B cell (primary cell): ENCODE data around the gene MORC4. TPM values are rescaled to one million over a fixed set of nuclear protein-coding genes. Genes with fewer than 3 reads are reported as not detected.

Experiments used
- ATAC-seq: fragments of 200-7000 bp; cut with Tn5 transposase; one replicate; pipeline ENCODE4 v1.10.0; 2021; ENCODE audit warnings: low read depth, mild to moderate bottlenecking, moderate number of reproducible peaks, moderate library complexity
- CTCF ChIA-PET: fragments of 350-600 bp; sonication (Branson Sonifier 250); formaldehyde crosslinking; loops from one replicate; lab custom pipeline; 2021; ENCODE audit warnings: antibody characterized with exemption, inconsistent platforms; lab: Charles Lee
- POLR2A ChIA-PET: fragments of 350-600 bp; sonication (Branson Sonifier 250); formaldehyde crosslinking; loops from one replicate; lab custom pipeline; 2021; ENCODE audit warnings: antibody characterized with exemption; lab: Charles Lee
- DNase-seq: peaks from one replicate; pipeline ENCODE4 v3.0.0; 2013
- H2AFZ ChIP-seq: 2 replicates; pipeline ENCODE4 v1.6.1; 2012; ENCODE audit warnings: mild to moderate bottlenecking, low read depth, low read length; ENCODE audit not compliant: insufficient read depth, poor library complexity, severe bottlenecking
- H3K27ac ChIP-seq, 2 donors: 1 replicate in 1 of 2; 2 replicates in 1 of 2; pipeline ENCODE4 v1.5.1; 2012 to 2013; ENCODE audit warnings: low read length in 2 of 2, mild to moderate bottlenecking in 2 of 2, moderate library complexity in 1 of 2
- H3K27me3 ChIP-seq, 4 experiments: fragments of 200-600 bp in 1 of 4; sonication (generic) in 1 of 4; replicated peaks in 1 of 4; 1 replicate in 2 of 4; 2 replicates in 2 of 4; pipeline versions ENCODE4 v1.6.1 to v1.7.0; 2013 to 2016; ENCODE audit warnings: low read length in 3 of 4, mild to moderate bottlenecking in 2 of 4, mixed read lengths in 1 of 4, moderate library complexity in 1 of 4; ENCODE audit not compliant: insufficient read depth in 4 of 4, control insufficient read depth in 3 of 4; ENCODE audit errors: control extremely low read depth in 1 of 4
- H3K36me3 ChIP-seq, 2 experiments: replicated peaks in 1 of 2; 1 replicate in 1 of 2; 2 replicates in 1 of 2; pipeline versions ENCODE4 v1.6.1 to v1.7.1; 2013; ENCODE audit warnings: low read length in 1 of 2; ENCODE audit not compliant: insufficient read depth in 2 of 2, control insufficient read depth in 1 of 2; ENCODE audit errors: control extremely low read depth in 1 of 2, extremely low read depth in 1 of 2
- H3K4me1 ChIP-seq, 2 donors: fragments of 200-600 bp in 1 of 2; sonication (generic) in 1 of 2; 1 replicate in 1 of 2; 2 replicates in 1 of 2; pipeline versions ENCODE4 v1.5.1 to v1.6.1; 2013 to 2017; ENCODE audit warnings: low read length in 2 of 2; ENCODE audit not compliant: control insufficient read depth in 2 of 2, insufficient read depth in 2 of 2
- H3K4me2 ChIP-seq: replicated peaks from 2 replicates; pipeline ENCODE3; 2012; ENCODE audit warnings: mild to moderate bottlenecking, low read depth, low read length; ENCODE audit not compliant: poor library complexity, severe bottlenecking
- H3K4me3 ChIP-seq, 5 experiments: fragments of 200-600 bp in 1 of 5; sonication (generic) in 1 of 5; 1 replicate in 3 of 5; 2 replicates in 2 of 5; pipeline versions ENCODE4 v1.5.1 to v1.7.0; 2011 to 2016; ENCODE audit warnings: low read length in 4 of 5, mild to moderate bottlenecking in 4 of 5, low read depth in 2 of 5, control low read depth in 1 of 5, moderate library complexity in 1 of 5; ENCODE audit not compliant: insufficient read depth in 1 of 5; ENCODE audit errors: control extremely low read depth in 1 of 5, extremely low read depth in 1 of 5
- H3K79me2 ChIP-seq: fragments of 200-600 bp; sonication (generic); one replicate; pipeline ENCODE4 v1.6.0; 2016; ENCODE audit warnings: low read length; ENCODE audit not compliant: control insufficient read depth, insufficient read depth
- H3K9ac ChIP-seq: fragments of 200-600 bp; sonication (generic); 2 replicates; pipeline ENCODE4 v1.6.1; 2017; ENCODE audit warnings: mild to moderate bottlenecking, low read length, moderate library complexity
- H3K9me3 ChIP-seq, 3 donors: one replicate each; pipeline versions ENCODE4 v1.6.1 to v1.7.1; 2013; ENCODE audit warnings: low read length in 2 of 3; ENCODE audit not compliant: control insufficient read depth in 2 of 3, insufficient read depth in 1 of 3; ENCODE audit errors: control extremely low read depth in 1 of 3
- H4K20me1 ChIP-seq: 2 replicates; pipeline ENCODE4 v1.6.0; 2012; ENCODE audit warnings: mild to moderate bottlenecking, low read length; ENCODE audit not compliant: insufficient read depth, control insufficient read depth, poor library complexity, severe bottlenecking
- H3K27ac Mint-ChIP-seq: one replicate; pipeline ENCODE4 v1.8.0; 2021; ENCODE audit warnings: mixed read lengths
- H3K27me3 Mint-ChIP-seq: one replicate; pipeline ENCODE4 v1.8.0; 2021; ENCODE audit warnings: mixed read lengths
- H3K4me1 Mint-ChIP-seq: one replicate; pipeline ENCODE4 v1.8.0; 2021; ENCODE audit warnings: mixed read lengths
- H3K4me3 Mint-ChIP-seq: one replicate; pipeline ENCODE4 v1.8.0; 2021; ENCODE audit warnings: mixed read lengths
- H3K9me3 Mint-ChIP-seq: one replicate; pipeline ENCODE4 v1.8.0; 2022; ENCODE audit warnings: mixed read lengths; ENCODE audit not compliant: insufficient read depth
- CTCF ChIP-seq: fragments of 200-600 bp; IDR thresholded peaks from one replicate; pipeline ENCODE4 v1.8.0; 2022; ENCODE audit warnings: antibody characterized with exemption, mild to moderate bottlenecking
- EZH2 ChIP-seq: IDR thresholded peaks from 2 replicates; pipeline ENCODE4 v1.6.1; 2012; ENCODE audit warnings: borderline replicate concordance, low read depth, mild to moderate bottlenecking, moderate library complexity, low read length; ENCODE audit not compliant: insufficient read depth, poor library complexity, severe bottlenecking
- WGBS: methylation state at CpG from one replicate; pipeline ENCODE4 v1.1.5; 2013; ENCODE audit warnings: missing lambda C conversion rate; ENCODE audit not compliant: insufficient coverage; 5-methylcytosine and 5-hydroxymethylcytosine counted together
- intact Hi-C: fragments of 100-400 bp; cut with micrococcal nuclease; formaldehyde crosslinking; loops from one replicate; pipeline ENCODE4 v1.10.0; 2022
- polyA plus RNA-seq: library from polyadenylated mRNA; depleted of rRNA; stranded (reverse); fragments of >200 nt; gene quantifications from 2 replicates; pipeline ENCODE4 v1.2.3, GENCODE V29; 2012
- total RNA-seq, 2 donors: library from RNA; stranded (reverse); fragments of 120-200 nt in 1 of 2; gene quantifications; 1 replicate in 1 of 2; 2 replicates in 1 of 2; pipeline versions ENCODE4 v1.2.3 to v1.2.4, GENCODE V29; 2013 to 2022

MORC4 gene
- total and polyA plus RNA-seq, 2 donors (not counting 1 experiment from before 2014, with no cell fraction given): 1.1 to 6.3 TPM

DNA sequence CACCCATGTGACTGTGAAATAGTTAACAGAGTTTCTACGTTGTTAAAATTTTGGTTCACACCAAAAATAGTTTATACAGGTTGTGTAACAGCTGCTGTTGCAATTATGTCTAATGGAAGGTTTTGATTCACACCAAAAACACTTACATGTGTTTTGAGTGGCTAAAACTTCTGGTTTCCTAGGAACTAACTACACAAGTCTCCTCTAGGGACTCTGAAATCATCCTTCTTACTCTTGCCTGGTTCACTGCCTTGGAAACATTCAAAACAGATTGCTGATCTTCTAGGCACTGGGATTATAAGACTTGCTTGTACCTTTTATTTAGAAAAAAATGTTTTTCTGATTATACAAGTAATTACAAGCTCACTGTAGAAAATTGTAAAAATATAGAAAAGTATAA, 14.9 kb upstream of the MORC4 start:
- Histone ChIP-seq H3K4me1 (no peaks in the 10 kb centered on the region), H3K9ac (no peak overlapping the region), H4K20me1 (no peaks in the 10 kb centered on the region), H3K9me3 (no peaks in the 10 kb centered on the region), H3K27ac (no peak overlapping the region), H3K36me3 (no peaks in the 10 kb centered on the region), H3K4me3 (no peak overlapping the region), H2AFZ (no peak overlapping the region), H3K4me2 (no peak overlapping the region), H3K27me3 (no peaks in the 10 kb centered on the region), H3K79me2 (no peaks in the 10 kb centered on the region)
- DNase-seq (no peak), ATAC-seq (no peak)
- CTCF ChIA-PET: interaction anchor here (1.1 kb wide), 1 partner anchor 12 kb away, joined by 3 read pairs; no protein-coding TSS in a partner anchor
- Mint-ChIP-seq H3K27me3 (no peaks in the 10 kb centered on the region), H3K9me3 (no peaks in the 10 kb centered on the region), H3K4me3 (no peak overlapping the region), H3K27ac (no peak overlapping the region), H3K4me1 (no peaks in the 10 kb centered on the region)
- intact Hi-C loops: no loop called here
- POLR2A ChIA-PET: no interaction called here
- TF ChIP-seq CTCF (no peak), EZH2 (no peak)
- WGBS: no CpG with 5 or more reads among the region's 1 CpG

- TF ChIP-seq CTCF (no peak), EZH2 (no peak)
- H2AFZ ChIP-seq: no peak overlapping the region
- DNase-seq (no peak), ATAC-seq (no peak)
- no peaks in the 10 kb centered on the region for H3K4me1 ChIP-seq
- no peak overlapping the region for H3K9ac ChIP-seq
- WGBS: 93% methylated on average over 2 of the region's 4 CpGs
- H3K36me3 ChIP-seq: no peaks in the 10 kb centered on the region
- H3K4me3 ChIP-seq: no peak overlapping the region
- no peaks in the 10 kb centered on the region for H3K9me3 ChIP-seq
- no peaks in the 10 kb centered on the region for H3K27me3 Mint-ChIP-seq
- H3K9me3 Mint-ChIP-seq: no peaks in the 10 kb centered on the region
- H3K79me2 ChIP-seq: no peaks in the 10 kb centered on the region
- intact Hi-C loops: no loop called here
- no peaks in the 10 kb centered on the region for H3K4me1 Mint-ChIP-seq
- CTCF ChIA-PET: no interaction called here
- no peaks in the 10 kb centered on the region for H3K27me3 ChIP-seq
- H4K20me1 ChIP-seq: no peaks in the 10 kb centered on the region
- no peak overlapping the region for H3K4me3 Mint-ChIP-seq
- H3K4me2 ChIP-seq: no peak overlapping the region
- no peak overlapping the region for H3K27ac ChIP-seq
- no peak overlapping the region for H3K27ac Mint-ChIP-seq
- POLR2A ChIA-PET: no interaction called here
These were observed 8.0 kb upstream of the MORC4 start for GRCh38 chrX:107008034-107008433.
